Tibial artery (tissue), 4 donors: ENCODE measurements around the gene NGFR.

Source experiments
- DNase-seq, 2 donors: peaks; one replicate each; pipeline ENCODE4 v3.0.0-alpha.2; 2019
- H3K27ac ChIP-seq, 2 donors: fragments of 200-600 bp; sonication (generic) in 1 of 2; 1 replicate in 1 of 2; 2 replicates in 1 of 2; pipeline ENCODE4 v1.5.1; 2018 to 2019; ENCODE audit warnings: mild to moderate bottlenecking in 1 of 2
- H3K27me3 ChIP-seq, 2 donors: fragments of 200-600 bp; sonication (generic) in 1 of 2; one replicate each; pipeline versions ENCODE4 v1.5.1 to v1.6.0; 2016 to 2019
- H3K36me3 ChIP-seq, 3 donors: fragments of 200-600 bp; sonication (generic) in 2 of 3; one replicate each; pipeline ENCODE4 v1.5.1; 2016 to 2019; ENCODE audit warnings: mild to moderate bottlenecking in 2 of 3
- H3K4me1 ChIP-seq, 4 donors: fragments of 200-600 bp; sonication (generic) in 2 of 4; 1 replicate in 3 of 4; 2 replicates in 1 of 4; pipeline ENCODE4 v1.5.1; 2016 to 2019
- H3K4me3 ChIP-seq, 2 donors: fragments of 200-600 bp; sonication (generic) in 1 of 2; 1 replicate in 1 of 2; 2 replicates in 1 of 2; pipeline ENCODE4 v1.5.1; 2018 to 2019; ENCODE audit warnings: mild to moderate bottlenecking in 2 of 2
- H3K9me3 ChIP-seq, 3 donors: fragments of 200-600 bp; sonication (generic) in 1 of 3; one replicate each; pipeline ENCODE4 v1.5.1; 2016 to 2019
- intact Hi-C: fragments of 100-400 bp; cut with DNase I; formaldehyde crosslinking; loops from one replicate; pipeline ENCODE4 v1.15.0; 2023; ENCODE audit warnings: low total_unique reads
- TF ChIP-seq, protein P1 (sequence below), 2 experiments: fragments of 200-600 bp in 1 of 2; fragments of 450-650 bp in 1 of 2; IDR thresholded peaks; one replicate each; pipeline ENCODE4 v1.5.1; 2017 to 2019; ENCODE audit warnings: antibody characterized with exemption in 2 of 2, mild to moderate bottlenecking in 1 of 2, moderate library complexity in 1 of 2

The NGFR gene

DNA sequence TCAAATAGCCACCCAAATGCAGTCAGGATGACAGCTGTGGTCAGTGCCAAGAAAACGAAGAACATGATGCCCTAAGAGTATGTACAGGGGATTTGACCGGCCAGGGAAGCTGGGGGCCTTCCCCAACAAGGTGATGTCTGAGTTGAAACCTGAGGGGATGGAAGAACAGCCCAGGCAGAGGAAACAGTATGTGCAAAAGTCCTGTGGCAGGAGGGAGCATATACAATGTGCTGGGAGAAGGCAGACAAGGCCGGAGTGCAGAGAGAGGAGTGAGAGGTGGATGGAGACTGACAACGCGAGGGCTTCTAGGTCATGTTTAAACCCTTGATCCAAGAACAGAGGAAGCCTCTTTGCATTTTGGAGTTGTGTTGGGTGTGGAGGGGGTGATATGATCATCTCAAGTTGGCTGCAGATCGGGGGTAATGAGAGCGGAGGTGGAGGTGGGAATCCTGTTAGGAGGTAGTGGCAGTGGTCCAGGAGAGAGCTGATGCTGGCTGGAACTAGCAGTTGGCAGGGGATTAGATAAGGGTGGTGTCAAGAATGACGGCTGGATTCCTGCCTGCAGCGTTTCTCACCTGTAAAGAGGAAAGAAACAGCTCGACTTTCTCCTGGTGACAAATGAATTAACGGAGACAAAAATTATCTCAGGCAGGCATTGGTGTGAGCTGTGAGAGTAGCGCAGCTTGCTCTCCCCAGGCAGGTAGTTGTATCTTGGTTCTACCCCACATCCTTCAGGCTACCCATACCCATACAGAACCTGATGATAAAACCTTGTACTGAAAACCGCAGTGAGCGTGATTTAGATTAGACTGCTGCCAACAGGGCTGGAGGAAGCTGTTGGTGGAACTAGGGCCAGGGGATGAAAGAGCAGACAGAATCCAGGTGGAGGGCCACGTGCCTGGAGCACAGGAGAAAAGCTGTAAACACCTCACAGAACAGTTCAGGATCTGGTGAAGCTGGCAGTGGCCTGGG lies 37.2 kb upstream of the NGFR start:
- peaks cover 0 to 61% of the 10 kb centered on the region in 2 donors for H3K27me3 ChIP-seq
- TF ChIP-seq, protein P1, sequence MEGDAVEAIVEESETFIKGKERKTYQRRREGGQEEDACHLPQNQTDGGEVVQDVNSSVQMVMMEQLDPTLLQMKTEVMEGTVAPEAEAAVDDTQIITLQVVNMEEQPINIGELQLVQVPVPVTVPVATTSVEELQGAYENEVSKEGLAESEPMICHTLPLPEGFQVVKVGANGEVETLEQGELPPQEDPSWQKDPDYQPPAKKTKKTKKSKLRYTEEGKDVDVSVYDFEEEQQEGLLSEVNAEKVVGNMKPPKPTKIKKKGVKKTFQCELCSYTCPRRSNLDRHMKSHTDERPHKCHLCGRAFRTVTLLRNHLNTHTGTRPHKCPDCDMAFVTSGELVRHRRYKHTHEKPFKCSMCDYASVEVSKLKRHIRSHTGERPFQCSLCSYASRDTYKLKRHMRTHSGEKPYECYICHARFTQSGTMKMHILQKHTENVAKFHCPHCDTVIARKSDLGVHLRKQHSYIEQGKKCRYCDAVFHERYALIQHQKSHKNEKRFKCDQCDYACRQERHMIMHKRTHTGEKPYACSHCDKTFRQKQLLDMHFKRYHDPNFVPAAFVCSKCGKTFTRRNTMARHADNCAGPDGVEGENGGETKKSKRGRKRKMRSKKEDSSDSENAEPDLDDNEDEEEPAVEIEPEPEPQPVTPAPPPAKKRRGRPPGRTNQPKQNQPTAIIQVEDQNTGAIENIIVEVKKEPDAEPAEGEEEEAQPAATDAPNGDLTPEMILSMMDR (IDR thresholded peaks at IDR 0.05): no peak
- H3K4me1 ChIP-seq: no peaks in the 10 kb centered on the region
- no peak overlapping the region for H3K4me3 ChIP-seq
- intact Hi-C loops: no loop called here
- no peak for DNase-seq
- H3K9me3 ChIP-seq: no peaks in the 10 kb centered on the region
- no peak overlapping the region for H3K27ac ChIP-seq
- no peaks in the 10 kb centered on the region for H3K36me3 ChIP-seq

DNA sequence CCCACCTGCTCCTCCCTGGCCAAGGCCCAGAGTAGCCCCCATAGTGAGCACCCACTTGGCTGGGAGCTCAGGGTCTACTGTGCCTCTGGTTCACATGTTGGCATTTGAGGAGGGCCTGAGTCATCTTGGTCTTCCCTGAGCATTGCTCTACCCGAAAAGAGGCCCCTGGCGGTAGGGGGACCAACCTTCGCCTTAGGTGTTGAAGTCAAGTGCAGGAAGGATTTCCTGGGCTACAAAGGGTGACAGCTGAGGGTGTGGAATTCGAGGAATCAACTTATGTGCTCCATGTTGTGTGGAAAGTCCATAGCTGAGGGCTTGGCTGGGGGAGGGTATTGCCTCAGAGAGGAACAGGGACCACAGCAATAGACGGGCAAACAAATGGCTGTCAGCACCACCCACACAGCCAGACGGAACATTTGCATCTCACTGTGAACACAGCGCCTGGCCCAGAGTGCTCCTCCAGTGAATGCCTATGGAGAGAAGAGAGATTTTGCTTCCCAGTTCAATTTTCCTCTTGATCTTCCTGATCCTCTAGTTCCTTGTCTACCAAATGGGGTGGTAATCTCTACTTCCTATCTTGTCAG lies 35.6 kb upstream of the NGFR start:
- intact Hi-C loops: no loop called here
- no peak for DNase-seq
- Histone ChIP-seq H3K9me3 (peaks cover 0 to 8% (median 0%) of the 10 kb centered on the region in 3 donors), H3K4me1 (no peaks in the 10 kb centered on the region), H3K27me3 (peaks cover 0 to 73% of the 10 kb centered on the region in 2 donors), H3K36me3 (no peaks in the 10 kb centered on the region), H3K4me3 (no peak overlapping the region), H3K27ac (no peak overlapping the region)
- TF ChIP-seq, protein P1 (IDR thresholded peaks at IDR 0.05): no peak

DNA sequence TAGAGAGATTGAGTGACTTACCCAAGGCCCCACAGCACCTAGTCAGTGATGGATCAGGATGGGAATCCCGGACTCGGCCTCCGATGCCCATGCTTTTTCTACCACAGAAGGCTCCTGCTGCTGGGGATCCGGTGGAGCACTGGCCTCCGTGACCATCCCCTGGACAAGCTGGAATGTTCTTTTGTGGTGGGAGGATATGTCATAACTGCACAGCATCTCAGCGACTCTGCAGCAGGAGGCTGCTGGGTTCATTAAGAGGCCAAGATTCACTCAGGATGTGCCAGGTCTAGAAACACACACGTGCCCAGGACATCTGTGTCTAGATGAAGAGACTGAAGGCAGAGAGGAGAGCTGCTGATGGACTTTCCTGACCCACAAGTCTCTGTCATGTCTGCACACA lies 34.7 kb upstream of the NGFR start:
- H3K4me1 ChIP-seq: no peaks in the 10 kb centered on the region
- H3K36me3 ChIP-seq: no peaks in the 10 kb centered on the region
- H3K4me3 ChIP-seq: no peak overlapping the region

DNA sequence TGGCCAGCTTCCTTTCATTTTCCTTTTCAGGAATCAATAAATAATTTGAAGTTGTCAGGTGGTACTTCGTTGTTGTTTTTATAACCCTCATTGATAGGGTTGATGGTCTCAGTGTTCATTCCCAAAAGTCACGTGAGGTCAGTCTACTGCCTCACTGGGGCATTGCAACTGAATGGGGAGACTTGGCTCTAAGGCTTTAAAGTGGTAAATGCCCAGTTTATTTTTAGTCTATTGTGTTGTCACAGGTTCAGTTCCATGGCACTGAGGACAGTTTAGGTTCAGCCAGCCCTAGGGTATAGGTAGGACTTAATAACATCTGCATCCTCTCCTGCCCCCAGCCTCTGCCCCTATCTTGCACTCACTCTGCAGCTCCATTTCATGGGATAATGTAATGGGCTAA lies 33.5 kb upstream of the NGFR start:
- TF ChIP-seq, protein P1 (IDR thresholded peaks at IDR 0.05): no peak
- Histone ChIP-seq H3K27me3 (peaks cover 0 to 76% of the 10 kb centered on the region in 2 donors), H3K27ac (no peak overlapping the region), H3K36me3 (no peaks in the 10 kb centered on the region), H3K9me3 (peaks cover 0 to 8% (median 0%) of the 10 kb centered on the region in 3 donors), H3K4me3 (no peak overlapping the region), H3K4me1 (no peaks in the 10 kb centered on the region)
- no peak for DNase-seq
- intact Hi-C loops: no loop called here

More for the DNA sequence above, 34.7 kb upstream of the NGFR start:
- Histone ChIP-seq H3K9me3 (peaks cover 0 to 8% (median 0%) of the 10 kb centered on the region in 3 donors), H3K27me3 (peaks cover 0 to 69% of the 10 kb centered on the region in 2 donors), H3K27ac (no peak overlapping the region)
- TF ChIP-seq, protein P1 (IDR thresholded peaks at IDR 0.05): no peak
- DNase-seq: no peak
- intact Hi-C loops: no loop called here

DNA sequence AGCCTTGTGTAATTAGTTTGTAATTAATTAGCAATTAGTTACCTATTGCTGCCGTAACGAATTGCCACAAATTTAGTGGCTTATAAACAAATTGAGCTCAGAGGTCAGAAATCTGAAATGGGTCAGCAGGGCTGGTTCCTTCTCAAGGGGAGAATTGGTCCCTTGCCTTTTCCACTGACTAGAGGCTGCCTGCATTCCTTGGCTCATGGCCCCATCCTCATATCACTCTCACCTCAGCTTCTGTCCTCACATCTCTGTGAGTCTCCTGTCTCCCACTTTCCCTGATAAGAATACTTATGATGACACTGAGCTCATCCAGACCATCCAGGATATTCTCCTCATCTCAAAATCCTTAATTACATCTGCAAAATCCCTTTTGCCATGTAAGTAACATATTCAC lies 31.0 kb upstream of the NGFR start:
- intact Hi-C loops: no loop called here
- peaks cover 0 to 76% of the 10 kb centered on the region in 2 donors for H3K27me3 ChIP-seq
- TF ChIP-seq, protein P1 (IDR thresholded peaks at IDR 0.05): no peak
- DNase-seq: no peak
- H3K36me3 ChIP-seq: no peaks in the 10 kb centered on the region
- H3K4me1 ChIP-seq: no peaks in the 10 kb centered on the region
- H3K4me3 ChIP-seq: no peak overlapping the region
- peaks cover 0 to 8% (median 0%) of the 10 kb centered on the region in 3 donors for H3K9me3 ChIP-seq
- H3K27ac ChIP-seq: no peak overlapping the region
